Liver (tissue), 9 donors: ENCODE results near the gene KANTR. TPM values are rescaled to one million over a fixed set of nuclear protein-coding genes. Genes with fewer than 3 reads are reported as not detected.

Source experiments
- DNase-seq: peaks from one replicate; pipeline ENCODE4 v3.0.0-alpha.2; 2017; ENCODE audit warnings: low spot score
- H3K27ac ChIP-seq, 2 donors: one replicate each; pipeline ENCODE4 v1.7.0; 2013; ENCODE audit warnings: inconsistent platforms in 2 of 2, low read length in 2 of 2, control low read depth in 1 of 2, low read depth in 1 of 2, mild to moderate bottlenecking in 1 of 2
- H3K27me3 ChIP-seq, 4 donors: one replicate each; pipeline versions ENCODE4 v1.6.1 to v1.7.0; 2013; ENCODE audit warnings: low read length in 3 of 4, inconsistent platforms in 1 of 4, mild to moderate bottlenecking in 1 of 4, moderate library complexity in 1 of 4; ENCODE audit not compliant: control insufficient read depth in 4 of 4, insufficient read depth in 4 of 4
- H3K36me3 ChIP-seq, 4 donors: one replicate each; pipeline versions ENCODE4 v1.6.1 to v1.7.0; 2013; ENCODE audit warnings: low read length in 3 of 4, mild to moderate bottlenecking in 3 of 4, low read depth in 1 of 4, moderate library complexity in 1 of 4; ENCODE audit not compliant: control insufficient read depth in 4 of 4, insufficient read depth in 3 of 4
- H3K4me1 ChIP-seq, 4 donors: one replicate each; pipeline versions ENCODE4 v1.6.1 to v1.7.0; 2013; ENCODE audit warnings: low read length in 3 of 4, mild to moderate bottlenecking in 3 of 4, moderate library complexity in 1 of 4; ENCODE audit not compliant: control insufficient read depth in 4 of 4, insufficient read depth in 4 of 4
- H3K4me3 ChIP-seq, 3 donors: one replicate each; pipeline versions ENCODE4 v1.6.1 to v1.7.0; 2013; ENCODE audit warnings: low read length in 3 of 3, control low read depth in 1 of 3, low read depth in 1 of 3, mild to moderate bottlenecking in 1 of 3
- H3K9ac ChIP-seq, 2 donors: one replicate each; pipeline ENCODE4 v1.7.0; 2013; ENCODE audit warnings: low read length in 2 of 2, mild to moderate bottlenecking in 2 of 2, moderate library complexity in 2 of 2, control low read depth in 1 of 2, low read depth in 1 of 2
- H3K9me3 ChIP-seq, 4 donors: one replicate each; pipeline versions ENCODE4 v1.6.1 to v1.7.0; 2013; ENCODE audit warnings: low read length in 3 of 4; ENCODE audit not compliant: control insufficient read depth in 4 of 4
- EGR1 ChIP-seq, 2 donors: IDR thresholded peaks; 2 replicates each; pipeline ENCODE4 v1.6.1; 2016 to 2018; ENCODE audit warnings: antibody characterized with exemption in 2 of 2, low read depth in 2 of 2
- FOXA1 ChIP-seq: IDR thresholded peaks from 2 replicates; pipeline ENCODE4 v1.6.1; 2016; ENCODE audit warnings: antibody characterized with exemption
- FOXA2 ChIP-seq: IDR thresholded peaks from 2 replicates; pipeline ENCODE4 v1.6.1; 2016; ENCODE audit warnings: antibody characterized with exemption
- GABPA ChIP-seq, 2 donors: IDR thresholded peaks in 1 of 2; conservative IDR thresholded peaks in 1 of 2; 2 replicates each; pipeline ENCODE4 v1.6.1; 2016; ENCODE audit warnings: antibody characterized with exemption in 2 of 2, mild to moderate bottlenecking in 1 of 2, moderate library complexity in 1 of 2
- HNF4G ChIP-seq: IDR thresholded peaks from 2 replicates; pipeline ENCODE4 v1.6.1; 2016; ENCODE audit warnings: antibody characterized with exemption
- NR2F2 ChIP-seq: IDR thresholded peaks from 2 replicates; pipeline ENCODE4 v1.6.1; 2016; ENCODE audit warnings: antibody characterized with exemption
- RAD21 ChIP-seq, 2 donors: IDR thresholded peaks; 2 replicates each; pipeline ENCODE4 v1.6.1; 2016; ENCODE audit warnings: antibody characterized with exemption in 2 of 2, mild to moderate bottlenecking in 2 of 2
- RXRA ChIP-seq, 2 donors: IDR thresholded peaks; 2 replicates each; pipeline ENCODE4 v1.6.1; 2017 to 2018; ENCODE audit warnings: antibody characterized with exemption in 2 of 2, mild to moderate bottlenecking in 1 of 2
- SP1 ChIP-seq: IDR thresholded peaks from 2 replicates; pipeline ENCODE4 v1.6.1; 2018; ENCODE audit warnings: antibody characterized with exemption, mild to moderate bottlenecking
- TAF1 ChIP-seq: conservative IDR thresholded peaks from 2 replicates; pipeline ENCODE4 v1.6.1; 2016; ENCODE audit warnings: antibody characterized with exemption, mild to moderate bottlenecking
- YY1 ChIP-seq: IDR thresholded peaks from 2 replicates; pipeline ENCODE4 v1.6.1; 2016; ENCODE audit warnings: antibody characterized with exemption, mild to moderate bottlenecking
- WGBS: extraction: QIAGEN DNeasy Blood & Tissue Kit; methylation state at CpG from one replicate; pipeline ENCODE4 v1.1.7; 2013; 5-methylcytosine and 5-hydroxymethylcytosine counted together
- polyA plus RNA-seq, 2 donors: library from polyadenylated mRNA; stranded (reverse) in 1 of 2; unstranded in 1 of 2; fragments of 200-250 nt in 1 of 2; fragments of >200 nt in 1 of 2; fragmentation: Nextera tagmentation in 1 of 2; extraction: Ambion mirVana in 1 of 2; gene quantifications; one replicate each; pipeline versions ENCODE4 v1.2.1 to v1.2.3, GENCODE V29; 2013 to 2015
- total RNA-seq, 2 donors: library from RNA; depleted of rRNA; stranded (reverse); fragments of >200 nt; gene quantifications; one replicate each; pipeline ENCODE4 v1.2.3, GENCODE V29; 2014
- TF ChIP-seq, protein P1 (sequence below): IDR thresholded peaks from 2 replicates; pipeline ENCODE4 v1.6.1; 2016; ENCODE audit warnings: antibody characterized with exemption
- TF ChIP-seq, protein P2 (sequence below): IDR thresholded peaks from 2 replicates; pipeline ENCODE4 v1.6.1; 2016; ENCODE audit warnings: antibody characterized with exemption, mild to moderate bottlenecking
- TF ChIP-seq, protein P3 (sequence below): fragments of 150-350 bp; IDR thresholded peaks from 2 replicates; pipeline ENCODE4 v1.5.1; 2017; ENCODE audit warnings: improper control_type of control experiment, low read depth, low read length; ENCODE audit not compliant: missing input control
- TF ChIP-seq, protein P4 (sequence below): IDR thresholded peaks from 2 replicates; pipeline ENCODE4 v1.6.1; 2016; ENCODE audit warnings: antibody characterized with exemption
- donor health status: healthy.
- donor health status: healthy.
- donor health status: healthy.
- donor health status: healthy.
- donor health status: healthy.

The KANTR gene
- total and polyA plus RNA-seq, 4 donors = 0.44 to 13.6 (median 4.7) TPM

DNA sequence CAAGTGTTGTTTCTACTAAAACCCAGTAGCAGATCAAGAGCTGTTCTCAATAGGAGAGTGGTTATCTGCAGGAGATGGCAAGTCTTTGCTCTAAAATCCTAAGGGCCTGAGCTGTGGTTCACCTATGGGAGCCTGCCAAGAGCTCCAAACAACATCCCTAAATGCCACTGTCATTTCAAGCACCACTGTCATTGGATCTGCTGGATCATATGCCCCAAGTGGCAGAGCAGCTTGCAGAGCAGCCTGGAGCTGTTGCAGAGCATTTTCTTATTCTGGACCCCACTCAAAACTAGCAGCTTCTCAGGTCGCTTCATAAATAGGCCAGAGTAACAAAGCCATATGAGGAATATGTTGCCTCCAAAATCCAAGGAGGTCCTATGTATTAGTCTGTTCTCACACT lies 59.6 kb downstream of the KANTR start:
- 97% methylated on average over 1 of the region's 1 CpG for WGBS
- TF ChIP-seq EGR1 (IDR thresholded peaks at IDR 0.05; ENCODE audit: low read depth in 2 of 2) (no peak), FOXA2 (no peak), YY1 (no peak), TAF1 (no peak), GABPA (IDR thresholded peaks at IDR 0.05 in 1 of 2, conservative IDR thresholded peaks at IDR 0.05 in 1 of 2) (no peak)
- TF ChIP-seq, protein P1, sequence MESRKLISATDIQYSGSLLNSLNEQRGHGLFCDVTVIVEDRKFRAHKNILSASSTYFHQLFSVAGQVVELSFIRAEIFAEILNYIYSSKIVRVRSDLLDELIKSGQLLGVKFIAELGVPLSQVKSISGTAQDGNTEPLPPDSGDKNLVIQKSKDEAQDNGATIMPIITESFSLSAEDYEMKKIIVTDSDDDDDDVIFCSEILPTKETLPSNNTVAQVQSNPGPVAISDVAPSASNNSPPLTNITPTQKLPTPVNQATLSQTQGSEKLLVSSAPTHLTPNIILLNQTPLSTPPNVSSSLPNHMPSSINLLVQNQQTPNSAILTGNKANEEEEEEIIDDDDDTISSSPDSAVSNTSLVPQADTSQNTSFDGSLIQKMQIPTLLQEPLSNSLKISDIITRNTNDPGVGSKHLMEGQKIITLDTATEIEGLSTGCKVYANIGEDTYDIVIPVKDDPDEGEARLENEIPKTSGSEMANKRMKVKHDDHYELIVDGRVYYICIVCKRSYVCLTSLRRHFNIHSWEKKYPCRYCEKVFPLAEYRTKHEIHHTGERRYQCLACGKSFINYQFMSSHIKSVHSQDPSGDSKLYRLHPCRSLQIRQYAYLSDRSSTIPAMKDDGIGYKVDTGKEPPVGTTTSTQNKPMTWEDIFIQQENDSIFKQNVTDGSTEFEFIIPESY = no peak
- DNase-seq = no peak
- Histone ChIP-seq H3K27ac (no peak overlapping the region), H3K9ac (no peak overlapping the region), H3K27me3 (no peaks in the 10 kb centered on the region), H3K4me3 (no peak overlapping the region), H3K36me3 (no peaks in the 10 kb centered on the region), H3K4me1 (no peaks in the 10 kb centered on the region), H3K9me3 (no peaks in the 10 kb centered on the region)

DNA sequence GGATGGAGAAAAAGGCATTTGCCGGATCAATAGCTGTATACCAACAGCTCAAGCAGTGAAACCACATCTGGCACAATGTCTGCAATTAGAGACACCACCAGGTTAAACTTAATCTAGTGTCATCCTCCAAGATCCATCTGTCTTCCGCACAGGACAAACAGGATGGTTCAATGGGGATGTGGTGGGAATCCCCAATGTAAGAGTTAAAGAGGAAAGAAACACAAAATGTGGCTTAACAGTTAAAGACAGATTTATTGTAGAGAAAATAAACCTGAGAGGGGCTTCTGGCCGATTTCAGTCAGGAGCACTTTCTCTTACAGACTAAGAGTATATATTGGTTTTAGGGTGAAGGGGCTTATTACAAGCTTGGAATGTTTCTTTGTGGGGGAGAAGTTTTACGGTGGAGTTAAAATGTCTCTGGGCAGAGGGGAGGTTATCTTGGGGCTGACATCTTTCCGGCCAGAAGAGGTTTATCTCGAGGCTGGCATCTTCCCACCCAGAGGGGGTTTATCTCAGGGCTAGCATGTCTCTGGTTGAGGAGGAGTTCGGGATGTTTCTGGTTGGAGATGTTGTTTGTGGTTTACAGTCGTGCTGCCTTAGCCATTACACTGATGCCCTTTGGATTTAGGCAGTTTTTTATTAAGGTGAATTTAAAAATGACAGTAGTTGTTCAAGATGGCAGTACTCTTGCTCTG lies 61.7 kb downstream of the KANTR start:
- TF ChIP-seq HNF4G (no peak), FOXA1 (no peak), FOXA2 (no peak), TAF1 (no peak), NR2F2 (no peak), SP1 (no peak), RXRA (IDR thresholded peaks at IDR 0.05) (no peak), GABPA (IDR thresholded peaks at IDR 0.05 in 1 of 2, conservative IDR thresholded peaks at IDR 0.05 in 1 of 2) (no peak), RAD21 (IDR thresholded peaks at IDR 0.05) (no peak)
- TF ChIP-seq, protein P2, sequence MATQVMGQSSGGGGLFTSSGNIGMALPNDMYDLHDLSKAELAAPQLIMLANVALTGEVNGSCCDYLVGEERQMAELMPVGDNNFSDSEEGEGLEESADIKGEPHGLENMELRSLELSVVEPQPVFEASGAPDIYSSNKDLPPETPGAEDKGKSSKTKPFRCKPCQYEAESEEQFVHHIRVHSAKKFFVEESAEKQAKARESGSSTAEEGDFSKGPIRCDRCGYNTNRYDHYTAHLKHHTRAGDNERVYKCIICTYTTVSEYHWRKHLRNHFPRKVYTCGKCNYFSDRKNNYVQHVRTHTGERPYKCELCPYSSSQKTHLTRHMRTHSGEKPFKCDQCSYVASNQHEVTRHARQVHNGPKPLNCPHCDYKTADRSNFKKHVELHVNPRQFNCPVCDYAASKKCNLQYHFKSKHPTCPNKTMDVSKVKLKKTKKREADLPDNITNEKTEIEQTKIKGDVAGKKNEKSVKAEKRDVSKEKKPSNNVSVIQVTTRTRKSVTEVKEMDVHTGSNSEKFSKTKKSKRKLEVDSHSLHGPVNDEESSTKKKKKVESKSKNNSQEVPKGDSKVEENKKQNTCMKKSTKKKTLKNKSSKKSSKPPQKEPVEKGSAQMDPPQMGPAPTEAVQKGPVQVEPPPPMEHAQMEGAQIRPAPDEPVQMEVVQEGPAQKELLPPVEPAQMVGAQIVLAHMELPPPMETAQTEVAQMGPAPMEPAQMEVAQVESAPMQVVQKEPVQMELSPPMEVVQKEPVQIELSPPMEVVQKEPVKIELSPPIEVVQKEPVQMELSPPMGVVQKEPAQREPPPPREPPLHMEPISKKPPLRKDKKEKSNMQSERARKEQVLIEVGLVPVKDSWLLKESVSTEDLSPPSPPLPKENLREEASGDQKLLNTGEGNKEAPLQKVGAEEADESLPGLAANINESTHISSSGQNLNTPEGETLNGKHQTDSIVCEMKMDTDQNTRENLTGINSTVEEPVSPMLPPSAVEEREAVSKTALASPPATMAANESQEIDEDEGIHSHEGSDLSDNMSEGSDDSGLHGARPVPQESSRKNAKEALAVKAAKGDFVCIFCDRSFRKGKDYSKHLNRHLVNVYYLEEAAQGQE = no peak
- TF ChIP-seq, protein P3, sequence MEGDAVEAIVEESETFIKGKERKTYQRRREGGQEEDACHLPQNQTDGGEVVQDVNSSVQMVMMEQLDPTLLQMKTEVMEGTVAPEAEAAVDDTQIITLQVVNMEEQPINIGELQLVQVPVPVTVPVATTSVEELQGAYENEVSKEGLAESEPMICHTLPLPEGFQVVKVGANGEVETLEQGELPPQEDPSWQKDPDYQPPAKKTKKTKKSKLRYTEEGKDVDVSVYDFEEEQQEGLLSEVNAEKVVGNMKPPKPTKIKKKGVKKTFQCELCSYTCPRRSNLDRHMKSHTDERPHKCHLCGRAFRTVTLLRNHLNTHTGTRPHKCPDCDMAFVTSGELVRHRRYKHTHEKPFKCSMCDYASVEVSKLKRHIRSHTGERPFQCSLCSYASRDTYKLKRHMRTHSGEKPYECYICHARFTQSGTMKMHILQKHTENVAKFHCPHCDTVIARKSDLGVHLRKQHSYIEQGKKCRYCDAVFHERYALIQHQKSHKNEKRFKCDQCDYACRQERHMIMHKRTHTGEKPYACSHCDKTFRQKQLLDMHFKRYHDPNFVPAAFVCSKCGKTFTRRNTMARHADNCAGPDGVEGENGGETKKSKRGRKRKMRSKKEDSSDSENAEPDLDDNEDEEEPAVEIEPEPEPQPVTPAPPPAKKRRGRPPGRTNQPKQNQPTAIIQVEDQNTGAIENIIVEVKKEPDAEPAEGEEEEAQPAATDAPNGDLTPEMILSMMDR = no peak
- TF ChIP-seq, protein P4, sequence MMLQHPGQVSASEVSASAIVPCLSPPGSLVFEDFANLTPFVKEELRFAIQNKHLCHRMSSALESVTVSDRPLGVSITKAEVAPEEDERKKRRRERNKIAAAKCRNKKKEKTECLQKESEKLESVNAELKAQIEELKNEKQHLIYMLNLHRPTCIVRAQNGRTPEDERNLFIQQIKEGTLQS = no peak
- Histone ChIP-seq H3K36me3 (no peaks in the 10 kb centered on the region), H3K9ac (no peak overlapping the region), H3K4me1 (no peaks in the 10 kb centered on the region), H3K9me3 (no peaks in the 10 kb centered on the region), H3K27ac (no peak overlapping the region), H3K27me3 (no peaks in the 10 kb centered on the region), H3K4me3 (no peak overlapping the region)
- DNase-seq = no peak
- WGBS = 98% methylated on average over 8 of the region's 8 CpGs
